Measurements from ENCODE around the gene MAP2K7. TPM values are rescaled to one million over a fixed set of nuclear protein-coding genes. Genes with fewer than 3 reads are reported as not detected.

Gene MAP2K7
- total and polyA plus RNA-seq, 2 of the 4 experiments (the other 2 are of a cell fraction): 4.1 to 15.6 TPM

DNA sequence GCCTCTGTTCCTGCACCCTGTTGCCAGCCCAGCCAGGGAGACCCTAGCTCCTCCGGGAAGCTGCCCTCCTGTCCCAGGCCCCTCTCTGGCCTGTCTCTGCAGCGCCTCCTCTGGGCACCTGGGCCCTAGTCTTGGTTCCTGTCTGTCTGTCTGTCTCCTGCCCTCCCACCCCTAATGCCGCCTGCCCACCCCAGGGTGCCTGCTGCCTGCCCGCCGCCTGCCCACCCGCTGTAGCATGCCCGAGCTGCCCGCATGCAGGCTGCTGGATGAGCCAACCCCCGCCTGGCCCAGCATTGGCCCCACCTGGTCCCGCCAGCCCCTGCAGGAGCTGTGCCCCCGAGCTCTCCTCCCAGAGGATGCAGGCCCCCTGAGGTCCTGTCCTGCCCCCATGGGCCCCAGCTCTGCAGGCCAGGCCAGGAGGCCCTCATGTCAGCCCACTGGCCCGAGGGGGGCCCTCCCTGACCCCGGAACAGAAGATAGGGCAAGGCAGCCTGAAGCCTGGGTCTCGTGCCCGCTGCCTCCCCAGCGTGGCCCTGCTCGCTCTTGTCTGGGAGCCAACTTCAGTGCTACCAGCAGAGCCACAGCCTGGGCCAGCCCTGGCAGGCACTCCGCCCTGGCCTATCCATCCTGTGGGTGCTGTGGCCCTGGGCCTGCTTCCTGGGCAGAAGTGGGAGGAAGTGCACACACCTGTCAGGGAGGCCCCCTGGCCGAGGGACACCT lies 5.2 kb downstream of the MAP2K7 start:
- H3K27ac ChIP-seq (ENCODE audit: insufficient read depth, low read length): no peak overlapping the region
- H2AK5ac ChIP-seq (ENCODE audit: low read depth, low read length): no peak overlapping the region
- 96% methylated on average over 7 of the region's 19 CpGs; no CpG with 5 or more reads in 1 of the 2 experiments for WGBS, 2 experiments (ENCODE audit: extremely low coverage in 2 of 2, insufficient read length in 1 of 2)
- H2AFZ ChIP-seq (replicated peaks; ENCODE audit: low read length, poor library complexity): no peak overlapping the region
- no peak overlapping the region for H4K8ac ChIP-seq (ENCODE audit: low read depth in 2 of 2, low read length in 2 of 2)
- DNase-seq (no peak), ATAC-seq (ENCODE audit: low read depth) (no peak)
- H2AK9ac ChIP-seq (replicated peaks; ENCODE audit: low read depth, low read length, poor library complexity): no peak overlapping the region
- TF ChIP-seq POLR2A (IDR thresholded peaks at IDR 0.05; ENCODE audit: low read depth, low read length) (no peak), MAZ (IDR thresholded peaks at IDR 0.05; ENCODE audit: borderline replicate concordance, low read depth, low read length) (no peak), RFX5 (IDR thresholded peaks at IDR 0.05; ENCODE audit: low read depth, low read length) (no peak), MAFK (IDR thresholded peaks at IDR 0.05; ENCODE audit: low read depth, low read length) (no peak), RCOR1 (IDR thresholded peaks at IDR 0.05; ENCODE audit: insufficient replicate concordance, low read length) (no peak), FOS (IDR thresholded peaks at IDR 0.05; ENCODE audit: low read depth, low read length) (no peak), NFE2L2 (IDR thresholded peaks at IDR 0.05; ENCODE audit: low read depth, low read length) (no peak), MXI1 (IDR thresholded peaks at IDR 0.05; ENCODE audit: borderline replicate concordance, low read depth, low read length) (no peak), RAD21 (IDR thresholded peaks at IDR 0.05; ENCODE audit: low read length) (no peak), CHD1 (IDR thresholded peaks at IDR 0.05; ENCODE audit: low read depth, low read length) (no peak), BHLHE40 (IDR thresholded peaks at IDR 0.05; ENCODE audit: low read depth, low read length) (no peak)
- TF ChIP-seq, protein P1, sequence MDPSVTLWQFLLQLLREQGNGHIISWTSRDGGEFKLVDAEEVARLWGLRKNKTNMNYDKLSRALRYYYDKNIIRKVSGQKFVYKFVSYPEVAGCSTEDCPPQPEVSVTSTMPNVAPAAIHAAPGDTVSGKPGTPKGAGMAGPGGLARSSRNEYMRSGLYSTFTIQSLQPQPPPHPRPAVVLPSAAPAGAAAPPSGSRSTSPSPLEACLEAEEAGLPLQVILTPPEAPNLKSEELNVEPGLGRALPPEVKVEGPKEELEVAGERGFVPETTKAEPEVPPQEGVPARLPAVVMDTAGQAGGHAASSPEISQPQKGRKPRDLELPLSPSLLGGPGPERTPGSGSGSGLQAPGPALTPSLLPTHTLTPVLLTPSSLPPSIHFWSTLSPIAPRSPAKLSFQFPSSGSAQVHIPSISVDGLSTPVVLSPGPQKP (IDR thresholded peaks at IDR 0.05; ENCODE audit: borderline replicate concordance, low read depth, low read length): no peak
- TF ChIP-seq, protein P2, sequence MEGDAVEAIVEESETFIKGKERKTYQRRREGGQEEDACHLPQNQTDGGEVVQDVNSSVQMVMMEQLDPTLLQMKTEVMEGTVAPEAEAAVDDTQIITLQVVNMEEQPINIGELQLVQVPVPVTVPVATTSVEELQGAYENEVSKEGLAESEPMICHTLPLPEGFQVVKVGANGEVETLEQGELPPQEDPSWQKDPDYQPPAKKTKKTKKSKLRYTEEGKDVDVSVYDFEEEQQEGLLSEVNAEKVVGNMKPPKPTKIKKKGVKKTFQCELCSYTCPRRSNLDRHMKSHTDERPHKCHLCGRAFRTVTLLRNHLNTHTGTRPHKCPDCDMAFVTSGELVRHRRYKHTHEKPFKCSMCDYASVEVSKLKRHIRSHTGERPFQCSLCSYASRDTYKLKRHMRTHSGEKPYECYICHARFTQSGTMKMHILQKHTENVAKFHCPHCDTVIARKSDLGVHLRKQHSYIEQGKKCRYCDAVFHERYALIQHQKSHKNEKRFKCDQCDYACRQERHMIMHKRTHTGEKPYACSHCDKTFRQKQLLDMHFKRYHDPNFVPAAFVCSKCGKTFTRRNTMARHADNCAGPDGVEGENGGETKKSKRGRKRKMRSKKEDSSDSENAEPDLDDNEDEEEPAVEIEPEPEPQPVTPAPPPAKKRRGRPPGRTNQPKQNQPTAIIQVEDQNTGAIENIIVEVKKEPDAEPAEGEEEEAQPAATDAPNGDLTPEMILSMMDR (conservative IDR thresholded peaks at IDR 0.05; ENCODE audit: low read depth, low read length): no peak
- TF ChIP-seq, protein P3, sequence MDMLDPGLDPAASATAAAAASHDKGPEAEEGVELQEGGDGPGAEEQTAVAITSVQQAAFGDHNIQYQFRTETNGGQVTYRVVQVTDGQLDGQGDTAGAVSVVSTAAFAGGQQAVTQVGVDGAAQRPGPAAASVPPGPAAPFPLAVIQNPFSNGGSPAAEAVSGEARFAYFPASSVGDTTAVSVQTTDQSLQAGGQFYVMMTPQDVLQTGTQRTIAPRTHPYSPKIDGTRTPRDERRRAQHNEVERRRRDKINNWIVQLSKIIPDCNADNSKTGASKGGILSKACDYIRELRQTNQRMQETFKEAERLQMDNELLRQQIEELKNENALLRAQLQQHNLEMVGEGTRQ (IDR thresholded peaks at IDR 0.05; ENCODE audit: low read depth, low read length): no peak
- H3K14ac ChIP-seq (replicated peaks; ENCODE audit: low read depth, low read length): no peak overlapping the region
- no peaks in the 10 kb centered on the region for H3K27me3 ChIP-seq (ENCODE audit: control insufficient read depth, insufficient read depth, low read length)
- no peak overlapping the region for H3K56ac ChIP-seq (ENCODE audit: extremely low read depth, insufficient read depth, low read length)
- no peaks in the 10 kb centered on the region for H3K9me3 ChIP-seq (ENCODE audit: control insufficient read depth, insufficient read depth, low read length)
- no peak overlapping the region for H3K4ac ChIP-seq (ENCODE audit: low read depth, low read length)
- no peak overlapping the region for H4K5ac ChIP-seq (ENCODE audit: low read depth, low read length)
- no TSS peak for BruUV-seq (replicated peaks)
- H3K4me2 ChIP-seq (ENCODE audit: low read depth, low read length): no peak overlapping the region
- peaks cover 50% of the 10 kb centered on the region for H4K20me1 ChIP-seq (ENCODE audit: insufficient read depth, low read length)
- peaks cover 6% of the 10 kb centered on the region for H3K4me1 ChIP-seq (ENCODE audit: control insufficient read depth, insufficient read depth, low read length)
- peaks cover 9 to 38% of the 10 kb centered on the region in 2 experiments; a peak in 3 of 4 replicates for H3K79me1 ChIP-seq (ENCODE audit: low read depth in 1 of 2, low read length in 2 of 2)
- dilution Hi-C loops (cut with HindIII; ENCODE audit: low sequenced_read_pairs, unreplicated experiment) (no loop called here), in situ Hi-C loops (cut with MboI; ENCODE audit: low sequenced_read_pairs) (no loop called here), intact Hi-C loops (cut with micrococcal nuclease) (no loop called here)
- H2BK120ac ChIP-seq (ENCODE audit: low read depth, low read length): no peak overlapping the region
- H2BK20ac ChIP-seq (ENCODE audit: low read depth, low read length): no peak overlapping the region
- no peak overlapping the region for H3K23ac ChIP-seq (ENCODE audit: low read depth, low read length)
- no peak overlapping the region for H2BK15ac ChIP-seq (ENCODE audit: low read depth, low read length)
- H3K18ac ChIP-seq (ENCODE audit: low read depth, low read length): no peak overlapping the region
- H3K9ac ChIP-seq (ENCODE audit: low read depth, low read length): no peak overlapping the region
- peaks cover 4% of the 10 kb centered on the region; the same call in 1 of the 2 replicates for H3K9me1 ChIP-seq (ENCODE audit: insufficient read depth, low read length)
- POLR2A ChIA-PET (ENCODE audit: unreplicated experiment): interaction anchor here (1.2 kb wide), 1 partner anchor 11 kb away, joined by 4 read pairs; the partner anchor contains the start of gene SNAPC2
- no peak overlapping the region for H3K4me3 ChIP-seq (ENCODE audit: insufficient read depth, low read depth, low read length)
- H2BK5ac ChIP-seq (ENCODE audit: low read depth, low read length, poor library complexity, severe bottlenecking): no peak overlapping the region
- CTCF ChIA-PET: no interaction called here
- peaks cover 34% of the 10 kb centered on the region for H3K36me3 ChIP-seq (ENCODE audit: control insufficient read depth, insufficient read depth, low read length)
- no peak overlapping the region for H4K91ac ChIP-seq (ENCODE audit: insufficient read depth, low read depth, low read length)
